Hippocampal formation (tissue), 2 donors: ENCODE data around the gene SPATA6L.
"Not testable (repeated sequence)": the region's sequence is repeated elsewhere in the genome, so short reads cannot be mapped to it uniquely, and the experiment has no call there.

Source experiments
- DNase-seq, 2 donors: peaks; one replicate each; lab custom pipeline; 2025; lab: John Stamatoyannopoulos, UW

Gene SPATA6L

DNA sequence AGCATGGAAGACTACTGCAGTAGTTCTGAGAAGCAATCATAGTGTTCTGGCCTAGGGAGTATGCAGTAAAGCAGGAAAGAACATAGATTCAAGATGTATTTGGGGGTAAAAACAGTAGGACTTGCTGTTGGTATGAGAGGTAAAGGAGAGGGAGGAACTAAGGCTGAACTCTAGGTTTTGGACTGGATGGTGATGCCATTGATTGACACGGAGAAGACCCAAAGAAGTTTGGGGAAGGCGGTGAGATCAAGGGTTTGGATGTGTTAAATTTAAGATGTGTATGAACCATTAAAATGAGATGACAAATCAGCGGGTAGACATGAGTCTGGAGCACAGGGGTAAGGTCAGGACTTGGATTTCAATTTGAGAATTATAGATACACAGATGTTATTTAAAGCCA, 11.1 kb upstream of the SPATA6L start:
- no peak for DNase-seq

DNA sequence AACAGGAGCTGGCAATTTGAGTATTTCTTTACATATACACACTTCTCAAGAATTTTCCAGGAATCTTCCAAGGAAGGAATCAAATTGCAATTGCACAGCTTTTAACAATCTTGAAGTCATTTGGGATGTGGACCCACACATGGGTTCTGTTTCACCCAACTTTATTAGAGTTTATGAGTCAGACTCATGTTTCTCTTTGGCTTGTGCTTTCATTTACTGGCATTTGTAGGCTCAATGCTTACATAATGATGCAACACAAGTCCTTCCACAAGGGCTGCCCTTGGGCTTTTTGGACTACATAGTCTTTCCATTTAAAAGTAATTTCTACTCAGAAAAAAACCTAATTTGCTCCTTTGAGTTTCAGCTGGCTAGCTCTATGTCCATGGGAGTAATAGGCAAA, 8.5 kb upstream of the SPATA6L start:
- no peak for DNase-seq

- DNase-seq, result no peak
Measured at GRCh38 chr9:4671737-4672136, 5.5 kb upstream of the SPATA6L start.

- no peak for DNase-seq
Measured at GRCh38 chr9:4670591-4670990, 4.3 kb upstream of the SPATA6L start.

GRCh38 chr9:4669890-4670289, 3.6 kb upstream of the SPATA6L start:
- DNase-seq, result no peak

DNA sequence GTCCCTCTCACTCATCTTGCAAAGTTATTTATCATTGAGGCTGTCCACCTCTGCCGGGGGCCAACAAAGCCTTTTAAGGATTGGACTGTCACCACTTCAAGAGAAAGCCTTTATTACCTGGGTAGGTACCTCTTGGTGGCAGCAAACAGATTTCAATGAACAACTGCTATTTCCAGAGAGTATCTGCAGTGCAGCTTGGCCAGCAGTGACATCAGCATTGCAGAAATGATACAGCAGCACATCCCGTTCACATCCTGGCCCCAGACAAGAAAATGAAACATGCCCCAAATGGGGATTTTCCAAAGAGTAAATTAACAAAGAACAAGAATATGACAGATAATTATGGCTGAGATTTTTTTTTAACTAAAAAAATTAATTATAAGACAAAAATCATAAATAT, 2.3 kb upstream of the SPATA6L start:
- no peak for DNase-seq

- no peak for DNase-seq
Measured at GRCh38 chr9:4667681-4668080, 1.4 kb upstream of the SPATA6L start.

GRCh38 chr9:4665357-4665756, 923 bp downstream of the SPATA6L start:
- DNase-seq, result no peak

- no peak for DNase-seq
Measured at GRCh38 chr9:4663956-4664355, 2.3 kb downstream of the SPATA6L start.

DNA sequence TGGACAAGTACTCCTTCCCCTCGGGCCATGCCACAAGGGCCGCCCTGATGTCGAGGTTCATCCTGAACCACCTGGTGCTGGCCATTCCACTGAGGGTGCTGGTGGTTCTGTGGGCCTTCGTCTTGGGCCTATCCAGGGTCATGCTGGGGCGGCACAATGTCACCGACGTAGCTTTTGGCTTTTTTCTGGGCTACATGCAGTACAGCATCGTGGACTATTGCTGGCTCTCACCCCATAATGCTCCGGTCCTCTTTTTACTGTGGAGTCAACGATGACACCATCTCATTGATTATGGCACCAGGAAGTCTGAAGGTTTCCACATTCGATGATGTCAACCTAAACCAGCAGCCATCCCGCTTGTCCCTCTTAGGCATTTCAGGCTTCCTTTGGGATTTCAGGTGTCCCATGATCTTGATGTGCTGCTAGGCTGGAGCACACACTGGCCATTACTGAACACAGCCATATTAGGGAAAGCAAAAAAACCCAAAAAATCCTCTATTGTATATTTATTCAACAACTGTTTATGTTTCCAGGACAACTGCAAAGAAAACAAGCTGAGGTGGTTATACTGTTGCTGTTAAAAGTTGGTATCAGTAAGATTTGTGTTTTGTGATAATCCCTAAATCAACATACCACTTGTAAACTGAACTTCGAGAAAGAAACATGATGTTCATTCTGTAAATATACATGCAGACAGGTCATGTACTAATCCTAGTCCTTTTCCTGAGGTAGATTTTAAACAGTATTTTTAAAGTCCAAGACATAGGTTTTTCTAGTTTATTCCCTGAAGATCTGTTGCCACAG, 3.1 kb downstream of the SPATA6L start:
- no peak for DNase-seq

DNA sequence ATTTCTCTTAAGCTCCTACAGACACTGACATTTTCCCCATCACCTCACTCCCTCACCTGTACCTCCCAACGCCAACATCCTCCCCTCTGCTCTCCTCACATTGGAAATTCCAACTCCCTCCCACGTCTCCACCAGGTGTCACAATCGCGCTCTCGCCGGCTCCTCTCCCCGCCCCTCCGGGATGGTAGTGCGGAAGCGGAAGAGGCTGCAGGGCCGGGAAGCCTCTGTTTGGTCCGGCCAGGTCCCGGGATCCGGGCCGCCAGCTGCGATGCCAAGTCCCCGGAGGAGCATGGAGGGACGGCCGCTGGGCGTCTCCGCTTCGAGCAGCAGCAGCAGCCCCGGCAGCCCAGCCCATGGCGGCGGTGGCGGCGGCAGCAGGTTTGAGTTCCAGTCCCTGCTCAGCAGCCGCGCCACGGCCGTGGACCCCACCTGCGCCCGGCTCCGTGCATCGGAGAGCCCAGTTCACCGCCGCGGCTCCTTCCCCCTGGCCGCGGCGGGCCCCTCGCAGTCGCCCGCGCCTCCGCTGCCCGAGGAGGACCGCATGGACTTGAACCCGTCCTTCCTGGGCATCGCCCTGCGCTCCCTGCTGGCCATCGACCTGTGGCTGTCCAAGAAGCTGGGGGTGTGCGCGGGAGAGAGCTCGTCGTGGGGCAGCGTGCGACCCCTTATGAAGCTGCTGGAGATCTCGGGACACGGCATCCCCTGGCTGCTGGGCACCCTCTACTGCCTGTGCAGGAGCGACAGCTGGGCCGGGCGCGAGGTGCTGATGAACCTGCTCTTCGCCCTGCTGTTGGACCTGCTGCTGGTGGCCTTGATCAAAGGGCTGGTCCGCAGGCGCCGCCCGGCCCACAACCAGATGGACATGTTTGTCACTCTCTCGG, 3.9 kb downstream of the SPATA6L start, which contains the start of gene PLPP6:
PLPP6 (plus strand) TSS at position 187 of the 881 bp plus-strand sequence; CDS start at position 269, 82 bp downstream.
- DNase-seq, result peak; percentile 77 to 79

DNA sequence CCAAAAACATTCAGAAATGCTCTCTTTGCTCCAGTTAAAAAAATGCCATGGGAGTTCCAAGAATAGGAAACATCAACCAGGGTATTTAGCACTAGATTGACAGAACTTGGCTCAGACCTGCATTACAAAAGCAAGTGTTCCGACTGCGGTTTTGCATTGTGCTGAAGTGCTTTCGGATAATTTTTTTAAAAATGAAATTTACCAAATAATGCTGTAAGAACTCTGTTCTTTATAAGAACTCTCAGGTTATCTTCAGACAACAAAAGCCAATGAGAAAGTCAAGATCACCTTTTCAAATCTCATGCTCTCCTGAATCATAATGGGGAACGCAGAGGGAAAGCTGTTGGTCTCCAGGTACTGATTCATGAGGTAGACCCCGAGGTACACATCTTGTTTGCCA, 4.7 kb downstream of the SPATA6L start:
- DNase-seq, result no peak

- DNase-seq, result no peak
Measured at GRCh38 chr9:4661165-4661564, 5.1 kb downstream of the SPATA6L start.

- DNase-seq, result not testable (repeated sequence)
Measured at GRCh38 chr9:4660665-4661064, 5.6 kb downstream of the SPATA6L start.

- DNase-seq, result no peak
Measured at GRCh38 chr9:4657426-4658159, 8.7 kb downstream of the SPATA6L start.

GRCh38 chr9:4656621-4657020, 9.7 kb downstream of the SPATA6L start:
- DNase-seq, result no peak

GRCh38 chr9:4656196-4656595, 10.1 kb downstream of the SPATA6L start:
- DNase-seq, result not testable (repeated sequence)

GRCh38 chr9:4654538-4654937, 11.7 kb downstream of the SPATA6L start:
- no peak for DNase-seq

DNA sequence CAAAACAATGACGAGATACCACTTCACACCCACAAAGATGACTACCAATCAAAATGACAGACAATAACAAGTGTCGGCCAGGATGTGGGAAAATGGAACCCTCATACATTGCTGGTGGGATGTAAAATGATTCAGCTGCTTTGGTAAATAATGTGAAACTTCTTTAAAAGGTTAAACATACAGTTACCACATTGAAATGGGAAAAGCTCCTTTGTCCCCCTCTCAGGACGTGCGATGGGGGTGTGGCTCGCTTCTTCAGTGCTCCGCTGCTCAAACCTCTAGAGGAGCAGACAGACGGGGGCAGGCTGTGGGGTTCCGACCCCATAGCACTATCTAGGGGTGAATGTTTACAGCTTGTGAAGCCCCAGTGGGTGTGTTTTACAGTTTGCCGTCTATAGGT, 12.2 kb downstream of the SPATA6L start:
- DNase-seq, result no peak

GRCh38 chr9:4642351-4642750, 23.9 kb downstream of the SPATA6L start:
- DNase-seq, result no peak

GRCh38 chr9:4640027-4640426, 26.3 kb downstream of the SPATA6L start:
- DNase-seq, result no peak

- no peak for DNase-seq
Measured at GRCh38 chr9:4639420-4639819, 26.9 kb downstream of the SPATA6L start.
